Measurements from ENCODE around the gene CTXND2.
"Not testable (repeated sequence)": the region's sequence is repeated elsewhere in the genome, so short reads cannot be mapped to it uniquely, and the experiment has no call there.

The CTXND2 gene

GRCh38 chr1:150846473-150847146 is 40.3 kb upstream of the CTXND2 start:
- peak; percentile 8 for DNase-seq (ENCODE audit: low read depth)
- H3K4me3 ChIP-seq (ENCODE audit: low read depth, low read length), result no peak overlapping the region
- no peak for TF ChIP-seq POLR2A (IDR thresholded peaks at IDR 0.05; ENCODE audit: extremely low read depth, insufficient read length)
- no peak for TF ChIP-seq CTCF (IDR thresholded peaks at IDR 0.05; ENCODE audit: low read depth, low read length)
- TF ChIP-seq MYC (IDR thresholded peaks at IDR 0.05; ENCODE audit: low read depth, low read length), result no peak
- no peak for TF ChIP-seq MAX (IDR thresholded peaks at IDR 0.05; ENCODE audit: low read depth, low read length)

GRCh38 chr1:150850801-150851362 is 36.1 kb upstream of the CTXND2 start:
- not testable (repeated sequence) for DNase-seq (ENCODE audit: low read depth); H3K4me3 ChIP-seq (ENCODE audit: low read depth, low read length)

- DNase-seq (ENCODE audit: low read depth), result peak; percentile 75
- H3K4me3 ChIP-seq (ENCODE audit: low read depth, low read length), result peak overlapping the region; percentile 49
These were observed 34.2 kb upstream of the CTXND2 start for GRCh38 chr1:150852734-150853133.

- no peak for DNase-seq (ENCODE audit: low read depth)
- TF ChIP-seq CTCF (IDR thresholded peaks at IDR 0.05; ENCODE audit: low read depth, low read length) (no peak), MYC (IDR thresholded peaks at IDR 0.05; ENCODE audit: low read depth, low read length) (no peak), MAX (IDR thresholded peaks at IDR 0.05; ENCODE audit: low read depth, low read length) (no peak), POLR2A (IDR thresholded peaks at IDR 0.05; ENCODE audit: extremely low read depth, insufficient read length) (no peak)
These were observed 23.2 kb upstream of the CTXND2 start for GRCh38 chr1:150863724-150864123.

GRCh38 chr1:150864200-150864599 is 22.7 kb upstream of the CTXND2 start:
- H3K4me3 ChIP-seq (ENCODE audit: low read depth, low read length); DNase-seq (ENCODE audit: low read depth): not testable (repeated sequence)

More at GRCh38 chr1:150863724-150864123, 23.2 kb upstream of the CTXND2 start:
- no peak overlapping the region for H3K4me3 ChIP-seq (ENCODE audit: low read depth, low read length)

GRCh38 chr1:150869683-150870082 is 17.3 kb upstream of the CTXND2 start:
- H3K4me3 ChIP-seq (ENCODE audit: low read depth, low read length), result no peak overlapping the region
- DNase-seq (ENCODE audit: low read depth), result no peak
- TF ChIP-seq CTCF (IDR thresholded peaks at IDR 0.05; ENCODE audit: low read depth, low read length) (no peak), MAX (IDR thresholded peaks at IDR 0.05; ENCODE audit: low read depth, low read length) (no peak), MYC (IDR thresholded peaks at IDR 0.05; ENCODE audit: low read depth, low read length) (no peak), POLR2A (IDR thresholded peaks at IDR 0.05; ENCODE audit: extremely low read depth, insufficient read length) (no peak)

GRCh38 chr1:150872572-150872971 is 14.4 kb upstream of the CTXND2 start:
- H3K4me3 ChIP-seq (ENCODE audit: low read depth, low read length), result no peak overlapping the region
- DNase-seq (ENCODE audit: low read depth), result no peak
- TF ChIP-seq POLR2A (IDR thresholded peaks at IDR 0.05; ENCODE audit: extremely low read depth, insufficient read length) (no peak), MAX (IDR thresholded peaks at IDR 0.05; ENCODE audit: low read depth, low read length) (no peak), CTCF (IDR thresholded peaks at IDR 0.05; ENCODE audit: low read depth, low read length) (no peak), MYC (IDR thresholded peaks at IDR 0.05; ENCODE audit: low read depth, low read length) (no peak)

Measured in NB4 (cell line).